B cell (primary cell): ENCODE results near the gene ZNF524.

Experiments
- CTCF ChIP-seq: fragments of 200-600 bp; IDR thresholded peaks from one replicate; pipeline ENCODE4 v1.8.0; 2022; ENCODE audit warnings: antibody characterized with exemption, mild to moderate bottlenecking
- EZH2 ChIP-seq: IDR thresholded peaks from 2 replicates; pipeline ENCODE4 v1.6.1; 2012; ENCODE audit warnings: borderline replicate concordance, low read depth, mild to moderate bottlenecking, moderate library complexity, low read length; ENCODE audit not compliant: insufficient read depth, poor library complexity, severe bottlenecking

DNA sequence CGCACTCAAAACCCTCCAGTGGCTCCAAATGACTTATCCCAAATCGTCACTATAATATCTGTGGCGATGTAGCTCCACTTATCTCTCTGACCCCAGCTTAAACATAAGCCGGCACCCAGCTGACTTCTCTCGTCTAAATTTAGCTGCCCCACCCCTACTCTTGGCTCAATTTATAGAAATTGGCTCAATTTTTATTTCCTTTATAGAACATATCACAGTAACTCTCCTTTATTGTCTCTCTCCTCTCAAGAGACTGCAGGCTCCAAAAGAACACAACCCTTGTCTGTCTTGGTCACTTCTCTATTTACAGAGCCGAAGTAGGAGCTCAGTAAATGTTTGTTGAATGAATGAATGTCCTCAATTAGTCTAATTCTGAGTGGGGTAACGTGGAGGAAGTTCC lies 23.5 kb downstream of the ZNF524 start:
- TF ChIP-seq CTCF (no peak), EZH2 (no peak)
